ENCODE measurements around the gene SLC39A10. TPM values are rescaled to one million over a fixed set of nuclear protein-coding genes. Genes with fewer than 3 reads are reported as not detected.

SLC39A10 gene
- total and polyA plus RNA-seq, 2 donors (not counting 3 experiments of a cell fraction or from before 2014, with no cell fraction given): 11.4 to 39.9 TPM

GRCh38 chr2:195651046-195651445 lies 6.0 kb upstream of the SLC39A10 start:
- Histone ChIP-seq H3K4me1 (ENCODE audit: control insufficient read depth, extremely low read depth, insufficient read depth, low read length) (no peaks in the 10 kb centered on the region), H3K4me3 (replicated peaks in 1 of 3; ENCODE audit: insufficient read depth in 1 of 3, low read depth in 1 of 3, low read length in 3 of 3) (no peak overlapping the region), H2AFZ (ENCODE audit: low read depth, low read length) (no peak overlapping the region), H3K36me3 (ENCODE audit: control insufficient read depth in 2 of 2, extremely low read depth in 1 of 2, insufficient read depth in 2 of 2, low read length in 2 of 2) (no peaks in the 10 kb centered on the region), H4K20me1 (replicated peaks; ENCODE audit: control insufficient read depth, extremely low read depth, insufficient read depth, low read length) (no peaks in the 10 kb centered on the region), H3K27ac (ENCODE audit: insufficient read depth, low read depth, low read length) (no peak overlapping the region), H3K9ac (replicated peaks; ENCODE audit: extremely low read depth, insufficient read depth, low read length) (no peak overlapping the region), H3K27me3 (ENCODE audit: control insufficient read depth in 2 of 2, insufficient read depth in 2 of 2, low read length in 2 of 2) (no peaks in the 10 kb centered on the region), H3K9me1 (replicated peaks; ENCODE audit: control insufficient read depth, extremely low read depth, insufficient read depth, low read length) (no peaks in the 10 kb centered on the region), H3K9me3 (replicated peaks; ENCODE audit: control insufficient read depth, insufficient read depth, low read length) (no peaks in the 10 kb centered on the region), H3K79me2 (ENCODE audit: control insufficient read depth, insufficient read depth, low read length) (no peaks in the 10 kb centered on the region), H3K4me2 (ENCODE audit: insufficient read depth, low read length) (no peak overlapping the region)
- CTCF ChIA-PET: interaction anchor here (1.0 to 1.2 kb wide), 2 partner anchors 9 to 153 kb away, joined by 3 read pairs; no protein-coding TSS in a partner anchor
- intact Hi-C loops (cut with micrococcal nuclease) (loop anchor here (10.0 kb wide), 1 partner anchor 954 kb away; no protein-coding TSS in a partner anchor), dilution Hi-C loops (cut with MboI; ENCODE audit: extremely low pct_ligation_motif_present, low sequenced_read_pairs) (no loop called here)
- no peak for TF ChIP-seq MYC (IDR thresholded peaks at IDR 0.05; ENCODE audit: low read depth, low read length)
- TF ChIP-seq FOS (IDR thresholded peaks at IDR 0.05; ENCODE audit: borderline replicate concordance, insufficient read depth, low read length): no peak
- TF ChIP-seq POLR2AphosphoS5 (IDR thresholded peaks at IDR 0.05; ENCODE audit: insufficient read depth, low read depth, low read length): no peak
- no peak for TF ChIP-seq EZH2 (IDR thresholded peaks at IDR 0.05; ENCODE audit: borderline replicate concordance, low read depth, low read length, severe bottlenecking)
- no peak for TF ChIP-seq POLR2A (IDR thresholded peaks at IDR 0.05; ENCODE audit: low read depth, low read length)
- TF ChIP-seq GATA2 (IDR thresholded peaks at IDR 0.05; ENCODE audit: insufficient read depth, insufficient read length, low read depth, low read length): no peak
- FAIRE-seq (no peak), DNase-seq (ENCODE audit: low read depth, low spot score) (no peak)
- POLR2A ChIA-PET: no interaction called here
- no TSS peak for BruUV-seq (replicated peaks)

GRCh38 chr2:195652911-195653310 lies 4.1 kb upstream of the SLC39A10 start:
- FAIRE-seq (no peak), DNase-seq (ENCODE audit: low read depth, low spot score) (no peak)
- H3K9me1 ChIP-seq (replicated peaks; ENCODE audit: control insufficient read depth, extremely low read depth, insufficient read depth, low read length): no peaks in the 10 kb centered on the region
- intact Hi-C loops (cut with micrococcal nuclease) (loop anchor here (10.0 kb wide), 1 partner anchor 952 kb away; no protein-coding TSS in a partner anchor), dilution Hi-C loops (cut with MboI; ENCODE audit: extremely low pct_ligation_motif_present, low sequenced_read_pairs) (no loop called here)
- peaks cover 3% of the 10 kb centered on the region for H3K4me1 ChIP-seq (ENCODE audit: control insufficient read depth, extremely low read depth, insufficient read depth, low read length)
- ChIA-PET POLR2A (no interaction called here), CTCF (no interaction called here)
- no peak overlapping the region for H3K4me2 ChIP-seq (ENCODE audit: insufficient read depth, low read length)
- peaks cover 6% of the 10 kb centered on the region for H3K79me2 ChIP-seq (ENCODE audit: control insufficient read depth, insufficient read depth, low read length)
- no peaks in the 10 kb centered on the region for H4K20me1 ChIP-seq (replicated peaks; ENCODE audit: control insufficient read depth, extremely low read depth, insufficient read depth, low read length)
- no peaks in the 10 kb centered on the region for H3K36me3 ChIP-seq (ENCODE audit: control insufficient read depth in 2 of 2, extremely low read depth in 1 of 2, insufficient read depth in 2 of 2, low read length in 2 of 2)
- H3K27me3 ChIP-seq (ENCODE audit: control insufficient read depth in 2 of 2, insufficient read depth in 2 of 2, low read length in 2 of 2): no peaks in the 10 kb centered on the region
- H3K9me3 ChIP-seq (replicated peaks; ENCODE audit: control insufficient read depth, insufficient read depth, low read length): no peaks in the 10 kb centered on the region
- no TSS peak for BruUV-seq (replicated peaks)
- no peak overlapping the region for H3K27ac ChIP-seq (ENCODE audit: insufficient read depth, low read depth, low read length)
- no peak overlapping the region for H3K4me3 ChIP-seq (replicated peaks in 1 of 3; ENCODE audit: insufficient read depth in 1 of 3, low read depth in 1 of 3, low read length in 3 of 3)
- no peak overlapping the region for H3K9ac ChIP-seq (replicated peaks; ENCODE audit: extremely low read depth, insufficient read depth, low read length)
- TF ChIP-seq EZH2 (IDR thresholded peaks at IDR 0.05; ENCODE audit: borderline replicate concordance, low read depth, low read length, severe bottlenecking): no peak
- TF ChIP-seq POLR2AphosphoS5 (IDR thresholded peaks at IDR 0.05; ENCODE audit: insufficient read depth, low read depth, low read length): no peak
- no peak for TF ChIP-seq POLR2A (IDR thresholded peaks at IDR 0.05; ENCODE audit: low read depth, low read length)
- no peak for TF ChIP-seq FOS (IDR thresholded peaks at IDR 0.05; ENCODE audit: borderline replicate concordance, insufficient read depth, low read length)
- TF ChIP-seq, protein P1, sequence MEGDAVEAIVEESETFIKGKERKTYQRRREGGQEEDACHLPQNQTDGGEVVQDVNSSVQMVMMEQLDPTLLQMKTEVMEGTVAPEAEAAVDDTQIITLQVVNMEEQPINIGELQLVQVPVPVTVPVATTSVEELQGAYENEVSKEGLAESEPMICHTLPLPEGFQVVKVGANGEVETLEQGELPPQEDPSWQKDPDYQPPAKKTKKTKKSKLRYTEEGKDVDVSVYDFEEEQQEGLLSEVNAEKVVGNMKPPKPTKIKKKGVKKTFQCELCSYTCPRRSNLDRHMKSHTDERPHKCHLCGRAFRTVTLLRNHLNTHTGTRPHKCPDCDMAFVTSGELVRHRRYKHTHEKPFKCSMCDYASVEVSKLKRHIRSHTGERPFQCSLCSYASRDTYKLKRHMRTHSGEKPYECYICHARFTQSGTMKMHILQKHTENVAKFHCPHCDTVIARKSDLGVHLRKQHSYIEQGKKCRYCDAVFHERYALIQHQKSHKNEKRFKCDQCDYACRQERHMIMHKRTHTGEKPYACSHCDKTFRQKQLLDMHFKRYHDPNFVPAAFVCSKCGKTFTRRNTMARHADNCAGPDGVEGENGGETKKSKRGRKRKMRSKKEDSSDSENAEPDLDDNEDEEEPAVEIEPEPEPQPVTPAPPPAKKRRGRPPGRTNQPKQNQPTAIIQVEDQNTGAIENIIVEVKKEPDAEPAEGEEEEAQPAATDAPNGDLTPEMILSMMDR (IDR thresholded peaks at IDR 0.05; ENCODE audit: extremely low read depth in 1 of 2, insufficient read depth in 1 of 2, low read depth in 1 of 2, low read length in 2 of 2): no peak
- TF ChIP-seq MAX (IDR thresholded peaks at IDR 0.05; ENCODE audit: insufficient read depth, insufficient read length): no peak
- no peak for TF ChIP-seq GATA2 (IDR thresholded peaks at IDR 0.05; ENCODE audit: insufficient read depth, insufficient read length, low read depth, low read length)
- TF ChIP-seq JUN (IDR thresholded peaks at IDR 0.05; ENCODE audit: borderline replicate concordance, insufficient read depth, insufficient read length, low read depth): no peak
- no peak overlapping the region for H2AFZ ChIP-seq (ENCODE audit: low read depth, low read length)
